PFSK-1 (cell line): ENCODE results near the gene GLRX.

Experiments used
- FOXP2 ChIP-seq: optimal IDR thresholded peaks from 2 replicates; pipeline ENCODE3; 2011; ENCODE audit warnings: borderline replicate concordance, control low read depth, inconsistent platforms; ENCODE audit not compliant: insufficient read depth; ENCODE audit errors: extremely low read length, extremely low read depth
- POLR2AphosphoS5 ChIP-seq: IDR thresholded peaks from 2 replicates; pipeline ENCODE4 v1.6.1; 2012; ENCODE audit warnings: low read depth, mild to moderate bottlenecking, control low read depth, low read length, moderate library complexity
- SIN3A ChIP-seq: IDR thresholded peaks from 2 replicates; pipeline ENCODE4 v1.6.1; 2012; ENCODE audit warnings: mild to moderate bottlenecking, low read length, moderate library complexity, borderline replicate concordance; ENCODE audit not compliant: insufficient read depth
- TAF1 ChIP-seq: IDR thresholded peaks from 2 replicates; pipeline ENCODE4 v1.6.1; 2012; ENCODE audit warnings: low read length, control low read depth, borderline replicate concordance; ENCODE audit not compliant: insufficient read depth
- TF ChIP-seq, protein P1 (sequence below), 2 experiments: IDR thresholded peaks; 2 replicates each; pipeline versions ENCODE4 v1.6.1 to v1.8.0; 2011 to 2012; ENCODE audit warnings: low read depth in 2 of 2, low read length in 2 of 2, control low read depth in 1 of 2, inconsistent platforms in 1 of 2, mild to moderate bottlenecking in 1 of 2, moderate library complexity in 1 of 2; ENCODE audit not compliant: insufficient read depth in 1 of 2

GLRX gene

DNA sequence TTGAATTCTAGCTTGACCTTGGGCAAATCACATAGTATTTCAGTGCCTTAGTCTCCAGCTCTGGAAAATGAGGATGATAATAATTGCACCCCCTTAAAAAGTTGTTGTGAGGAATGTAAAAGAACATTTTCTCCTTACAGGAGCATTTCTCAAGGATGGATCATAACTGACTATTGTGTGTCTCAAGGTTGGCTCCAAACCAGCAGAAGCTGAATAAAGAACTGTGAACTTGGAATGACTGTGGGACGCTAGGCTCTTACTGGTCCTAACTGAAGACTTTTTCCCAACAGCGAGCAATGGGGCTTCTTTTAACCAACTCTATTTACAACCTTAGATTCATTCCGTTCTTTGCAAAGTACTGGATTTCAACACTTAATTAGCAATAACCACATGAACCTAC lies 26.2 kb upstream of the GLRX start:
- TF ChIP-seq FOXP2, result no peak
- TF ChIP-seq POLR2AphosphoS5, result no peak
- no peak for TF ChIP-seq SIN3A
- no peak for TF ChIP-seq TAF1
- TF ChIP-seq, protein P1, sequence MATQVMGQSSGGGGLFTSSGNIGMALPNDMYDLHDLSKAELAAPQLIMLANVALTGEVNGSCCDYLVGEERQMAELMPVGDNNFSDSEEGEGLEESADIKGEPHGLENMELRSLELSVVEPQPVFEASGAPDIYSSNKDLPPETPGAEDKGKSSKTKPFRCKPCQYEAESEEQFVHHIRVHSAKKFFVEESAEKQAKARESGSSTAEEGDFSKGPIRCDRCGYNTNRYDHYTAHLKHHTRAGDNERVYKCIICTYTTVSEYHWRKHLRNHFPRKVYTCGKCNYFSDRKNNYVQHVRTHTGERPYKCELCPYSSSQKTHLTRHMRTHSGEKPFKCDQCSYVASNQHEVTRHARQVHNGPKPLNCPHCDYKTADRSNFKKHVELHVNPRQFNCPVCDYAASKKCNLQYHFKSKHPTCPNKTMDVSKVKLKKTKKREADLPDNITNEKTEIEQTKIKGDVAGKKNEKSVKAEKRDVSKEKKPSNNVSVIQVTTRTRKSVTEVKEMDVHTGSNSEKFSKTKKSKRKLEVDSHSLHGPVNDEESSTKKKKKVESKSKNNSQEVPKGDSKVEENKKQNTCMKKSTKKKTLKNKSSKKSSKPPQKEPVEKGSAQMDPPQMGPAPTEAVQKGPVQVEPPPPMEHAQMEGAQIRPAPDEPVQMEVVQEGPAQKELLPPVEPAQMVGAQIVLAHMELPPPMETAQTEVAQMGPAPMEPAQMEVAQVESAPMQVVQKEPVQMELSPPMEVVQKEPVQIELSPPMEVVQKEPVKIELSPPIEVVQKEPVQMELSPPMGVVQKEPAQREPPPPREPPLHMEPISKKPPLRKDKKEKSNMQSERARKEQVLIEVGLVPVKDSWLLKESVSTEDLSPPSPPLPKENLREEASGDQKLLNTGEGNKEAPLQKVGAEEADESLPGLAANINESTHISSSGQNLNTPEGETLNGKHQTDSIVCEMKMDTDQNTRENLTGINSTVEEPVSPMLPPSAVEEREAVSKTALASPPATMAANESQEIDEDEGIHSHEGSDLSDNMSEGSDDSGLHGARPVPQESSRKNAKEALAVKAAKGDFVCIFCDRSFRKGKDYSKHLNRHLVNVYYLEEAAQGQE (IDR thresholded peaks at IDR 0.05; ENCODE audit: insufficient read depth in 1 of 2, low read depth in 2 of 2, low read length in 2 of 2), result no peak

DNA sequence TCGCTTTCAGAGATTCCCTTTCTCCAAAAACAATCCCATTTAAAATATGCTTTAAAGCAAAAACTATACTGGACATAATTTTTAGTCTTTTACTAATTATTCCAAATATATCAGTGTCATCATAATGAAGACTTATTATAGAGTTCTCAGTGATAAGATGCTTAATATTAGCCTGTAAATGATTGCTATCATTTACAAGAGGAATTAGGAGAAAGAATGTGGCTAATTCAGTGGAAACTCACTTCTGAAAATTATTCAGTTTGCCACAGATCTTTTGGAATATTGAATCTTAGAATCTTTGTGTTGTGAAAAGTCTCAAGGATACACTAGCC lies 24.7 kb upstream of the GLRX start:
- TF ChIP-seq TAF1, result no peak
- TF ChIP-seq FOXP2, result no peak
- no peak for TF ChIP-seq POLR2AphosphoS5
- TF ChIP-seq, protein P1 (IDR thresholded peaks at IDR 0.05; ENCODE audit: insufficient read depth in 1 of 2, low read depth in 2 of 2, low read length in 2 of 2), result no peak
- no peak for TF ChIP-seq SIN3A

DNA sequence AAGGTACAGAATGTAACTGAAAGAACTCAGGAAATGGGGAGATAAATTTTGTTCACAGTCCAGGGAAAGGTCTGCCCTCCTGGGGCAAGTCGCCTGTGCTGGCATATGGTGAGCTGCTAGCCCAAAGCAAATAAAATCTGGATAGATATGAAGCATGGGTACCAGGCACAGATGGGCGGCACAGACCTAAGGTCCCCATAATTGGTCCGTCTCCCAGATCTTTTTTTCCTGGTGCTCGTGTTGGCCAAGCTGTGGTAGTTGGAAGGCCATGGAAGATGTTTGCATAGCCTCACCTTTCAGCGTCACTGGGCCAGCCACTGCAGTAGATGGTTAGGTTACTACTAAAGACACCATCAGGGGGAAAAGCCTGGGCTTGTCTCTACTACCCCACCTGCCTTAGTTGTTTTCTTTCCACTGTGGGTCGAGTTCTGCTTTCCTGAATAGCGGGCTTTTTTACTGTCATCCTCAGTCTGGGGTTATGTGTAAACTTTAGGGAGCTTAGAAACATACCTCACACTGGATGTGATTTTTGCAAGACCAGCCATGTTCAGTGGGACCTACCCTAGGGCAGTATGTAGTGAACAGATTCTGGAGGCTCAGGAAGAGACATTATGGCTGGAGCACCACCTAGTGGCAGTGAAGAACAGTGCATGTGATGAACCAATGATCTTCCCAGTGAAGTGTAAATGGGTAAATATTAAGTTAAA lies 24.2 kb upstream of the GLRX start:
- TF ChIP-seq TAF1 (no peak), SIN3A (no peak), FOXP2 (no peak), POLR2AphosphoS5 (no peak)
- TF ChIP-seq, protein P1 (IDR thresholded peaks at IDR 0.05; ENCODE audit: insufficient read depth in 1 of 2, low read depth in 2 of 2, low read length in 2 of 2), result no peak

DNA sequence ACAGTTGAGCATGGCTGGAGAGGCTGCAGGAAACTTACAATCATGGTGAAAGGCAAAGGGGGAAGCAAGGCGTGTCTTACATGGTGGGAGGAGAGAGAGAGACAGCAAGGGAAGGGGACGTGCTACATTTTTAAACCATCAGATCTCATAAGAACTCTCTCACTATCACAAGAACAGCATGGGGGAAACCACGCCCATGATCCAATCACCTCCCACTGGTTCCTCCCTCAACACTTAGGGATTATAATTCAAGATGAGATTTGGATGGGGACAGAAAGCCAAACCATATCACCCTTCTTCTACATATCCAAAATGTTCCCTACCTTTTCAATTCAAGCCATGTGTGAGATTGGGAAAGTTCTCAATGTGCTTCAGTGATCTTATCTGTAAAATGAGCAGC lies 22.9 kb upstream of the GLRX start:
- TF ChIP-seq FOXP2 (no peak), TAF1 (no peak), SIN3A (no peak), POLR2AphosphoS5 (no peak)
- TF ChIP-seq, protein P1 (IDR thresholded peaks at IDR 0.05; ENCODE audit: insufficient read depth in 1 of 2, low read depth in 2 of 2, low read length in 2 of 2), result no peak

DNA sequence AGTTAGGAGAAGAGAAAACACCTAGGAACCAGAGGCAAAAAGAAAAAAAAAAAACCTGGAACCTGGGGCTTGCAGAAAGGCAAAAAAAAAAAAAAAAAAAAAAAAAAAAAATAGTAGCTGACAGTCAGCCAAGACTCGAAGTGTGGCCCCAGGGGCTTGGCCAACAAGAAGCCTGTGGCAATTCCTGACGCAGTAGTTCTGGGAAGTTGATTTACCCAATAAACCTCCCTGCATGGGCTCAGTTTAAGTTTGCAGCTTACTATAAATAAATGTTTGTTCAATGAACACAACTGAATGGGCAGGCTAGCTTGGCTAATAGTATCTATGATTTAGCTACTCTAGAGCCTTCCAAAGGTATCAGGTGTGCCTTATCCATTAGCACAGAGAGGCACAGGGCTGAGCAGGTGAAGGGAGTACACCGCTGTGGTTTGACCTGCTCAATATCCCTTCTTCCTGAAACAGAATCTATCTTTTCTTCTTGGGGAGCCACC lies 21.3 kb upstream of the GLRX start:
- TF ChIP-seq, protein P1 (IDR thresholded peaks at IDR 0.05; ENCODE audit: insufficient read depth in 1 of 2, low read depth in 2 of 2, low read length in 2 of 2), result no peak
- TF ChIP-seq POLR2AphosphoS5 (no peak), TAF1 (no peak), FOXP2 (no peak), SIN3A (no peak)
